SW480 (cell line): ENCODE results near the gene ZNF653.
"Not testable (repeated sequence)": the region's sequence is repeated elsewhere in the genome, so short reads cannot be mapped to it uniquely, and the experiment has no call there.

Experiments
- DNase-seq: peaks from one replicate; pipeline ENCODE4 v3.0.0-alpha.2; 2016; ENCODE audit warnings: low spot score

Gene ZNF653

GRCh38 chr19:11481534-11482383, 23.9 kb downstream of the ZNF653 start:
- DNase-seq = no peak

- no peak for DNase-seq
Measured at GRCh38 chr19:11480715-11481533, 24.7 kb downstream of the ZNF653 start, which contains the start of gene ELAVL3. Gene ELAVL3 (minus strand): TSS chr19:11481046. CDS start chr19:11480608, 438 bp downstream.

- DNase-seq = no peak
Measured at GRCh38 chr19:11479898-11480714, 25.5 kb downstream of the ZNF653 start.

- peak; percentile 86 for DNase-seq
Measured at GRCh38 chr19:11479090-11479897, 26.3 kb downstream of the ZNF653 start.

GRCh38 chr19:11478167-11479089, 27.2 kb downstream of the ZNF653 start:
- DNase-seq = no peak

- no peak for DNase-seq
Measured at GRCh38 chr19:11475861-11476260, 29.8 kb downstream of the ZNF653 start.

GRCh38 chr19:11475343-11475742, 30.3 kb downstream of the ZNF653 start:
- DNase-seq = not testable (repeated sequence)

GRCh38 chr19:11473725-11474124, 31.9 kb downstream of the ZNF653 start:
- no peak for DNase-seq

- not testable (repeated sequence) for DNase-seq
Measured at GRCh38 chr19:11468266-11468845, 37.3 kb downstream of the ZNF653 start.

- DNase-seq = no peak
Measured at GRCh38 chr19:11465600-11465999, 40.0 kb downstream of the ZNF653 start.

GRCh38 chr19:11464333-11465265, 41.0 kb downstream of the ZNF653 start:
- DNase-seq = no peak

GRCh38 chr19:11463391-11463790, 42.2 kb downstream of the ZNF653 start:
- peak; percentile 61 for DNase-seq

GRCh38 chr19:11461453-11461852, 44.2 kb downstream of the ZNF653 start:
- no peak for DNase-seq

- DNase-seq = no peak
Measured at GRCh38 chr19:11460207-11460606, 45.4 kb downstream of the ZNF653 start.

- DNase-seq = not testable (repeated sequence)
Measured at GRCh38 chr19:11458912-11459311, 46.7 kb downstream of the ZNF653 start.

- DNase-seq = no peak
Measured at GRCh38 chr19:11458236-11458900, 47.3 kb downstream of the ZNF653 start.

GRCh38 chr19:11457831-11458230, 47.8 kb downstream of the ZNF653 start:
- no peak for DNase-seq

- no peak for DNase-seq
Measured at GRCh38 chr19:11457115-11457514, 48.5 kb downstream of the ZNF653 start.
